Activated T-helper 17 cell treated with anti-CD3 and anti-CD28 coated beads, Interleukin-2, amount 50 U/mL, for 72 hours (primary cell): ENCODE data around the gene MEDAG. TPM values are rescaled to one million over a fixed set of nuclear protein-coding genes. Genes with fewer than 3 reads are reported as not detected.

Source experiments
- total RNA-seq, 2 donors: library from RNA; stranded (reverse); gene quantifications; one replicate each; pipeline ENCODE4 v1.2.3, GENCODE V29; 2022

Gene MEDAG
- total RNA-seq, 2 donors from 2014 or later = 0.21 TPM; not detected in 1

Other genes starting within 250 kb of the MEDAG start
- gene ALOX5AP, start 170.7 kb upstream of the MEDAG start, total RNA-seq = 10 to 100 TPM; 33.7 to 62.5 TPM
- gene TEX26, start 26.4 kb downstream of the MEDAG start, total RNA-seq = not detected